HG03196 (cell line): ENCODE measurements around the gene RPS4Y1.
"Not testable (repeated sequence)": the region's sequence is repeated elsewhere in the genome, so short reads cannot be mapped to it uniquely, and the experiment has no call there.

Experiments
- ATAC-seq: cut with Tn5 transposase; IDR thresholded peaks from one replicate; pipeline ENCODE4 v1.9.1; 2021; ENCODE audit not compliant: unreplicated experiment

Gene RPS4Y1

DNA sequence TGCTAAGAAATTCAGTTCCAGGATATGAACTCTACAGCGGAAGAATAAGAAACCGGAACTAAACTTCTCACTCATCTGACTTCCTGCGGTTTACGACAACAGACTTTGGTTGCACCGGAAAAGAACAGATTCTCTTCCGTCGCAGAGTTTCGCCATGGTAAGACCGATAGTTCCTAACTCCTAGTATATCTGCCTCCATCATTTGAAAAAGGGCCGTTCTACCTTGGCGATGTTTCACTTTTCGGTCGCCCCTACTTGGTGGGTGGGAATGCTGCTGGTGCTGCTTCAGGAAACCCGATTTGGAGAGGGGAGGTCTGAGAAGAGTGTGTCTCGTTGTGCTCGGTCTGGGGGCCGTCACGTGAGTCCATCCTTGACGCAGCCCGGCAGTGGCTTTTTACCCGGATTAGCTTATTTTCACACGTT is at the start of gene RPS4Y1:
RPS4Y1 (plus strand) TSS at position 132 of the 423 bp plus-strand sequence; CDS start at position 155, 23 bp downstream.
- ATAC-seq, result peak; percentile 79

- ATAC-seq, result no peak
These were observed 44.4 kb upstream of the RPS4Y1 start for GRCh38 chrY:2796977-2797523.

DNA sequence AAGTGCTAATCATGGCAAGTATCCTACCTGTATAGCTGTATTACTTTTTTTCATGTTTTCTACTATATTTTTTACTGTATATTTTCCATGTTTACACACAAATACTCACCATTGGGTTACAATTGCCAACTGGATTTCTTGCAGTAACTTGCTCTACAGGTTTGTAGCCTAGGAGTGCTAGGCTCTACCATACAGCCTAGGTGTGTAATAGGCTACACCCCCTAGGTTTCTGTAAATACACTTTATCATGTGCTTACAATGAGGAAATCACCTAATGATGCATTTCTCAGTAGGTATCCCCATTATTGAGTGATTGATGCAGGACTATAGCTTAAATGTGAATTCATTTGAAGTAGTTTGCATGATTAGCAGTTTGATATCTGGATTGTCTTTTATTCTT is 43.4 kb upstream of the RPS4Y1 start:
- no peak for ATAC-seq

DNA sequence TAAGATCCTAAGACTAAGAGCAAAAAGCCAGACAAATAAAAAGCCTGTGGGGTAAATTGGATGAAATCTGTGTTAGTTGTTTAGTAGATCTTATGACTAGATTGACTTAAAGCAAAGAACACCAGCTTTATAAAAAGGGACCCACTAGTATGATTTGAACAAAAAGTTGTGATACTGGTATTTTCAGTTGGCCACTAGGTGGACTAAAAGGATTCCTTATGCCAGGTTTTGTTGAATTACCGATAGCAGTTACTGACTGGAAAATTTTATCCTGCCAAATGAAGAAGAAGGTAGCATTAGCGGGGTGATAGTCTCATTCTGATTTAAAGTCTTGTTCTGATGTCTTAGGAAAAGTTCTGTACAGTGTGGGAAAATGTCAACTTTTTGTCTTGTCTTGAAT is 41.2 kb upstream of the RPS4Y1 start:
- no peak for ATAC-seq

- ATAC-seq, result not testable (repeated sequence)
These were observed 24.1 kb upstream of the RPS4Y1 start for GRCh38 chrY:2817146-2817896.

DNA sequence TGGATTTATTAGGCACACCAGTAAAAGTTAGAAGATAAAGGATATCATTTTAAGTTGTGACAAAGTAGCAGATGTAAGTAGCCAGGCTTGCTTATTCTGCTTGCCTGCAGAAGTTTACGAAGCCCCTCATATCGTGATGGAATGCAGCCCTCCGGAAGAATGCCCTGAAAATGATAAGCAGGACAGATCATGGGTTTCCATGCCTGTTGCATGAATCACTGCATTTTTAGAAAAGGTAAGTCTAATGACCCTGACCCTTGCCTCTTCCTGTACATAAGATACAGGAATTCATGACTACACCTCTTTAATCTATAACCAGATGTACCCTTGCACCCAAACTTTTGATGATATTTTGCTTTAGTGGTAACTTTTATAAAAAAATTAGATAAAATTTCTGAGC is 16.9 kb upstream of the RPS4Y1 start:
- ATAC-seq, result no peak

GRCh38 chrY:2828497-2828896 is 12.9 kb upstream of the RPS4Y1 start:
- ATAC-seq, result no peak

- ATAC-seq, result no peak
These were observed 6.2 kb upstream of the RPS4Y1 start for GRCh38 chrY:2835230-2835629.

GRCh38 chrY:2837078-2837477 is 4.3 kb upstream of the RPS4Y1 start:
- ATAC-seq, result no peak

DNA sequence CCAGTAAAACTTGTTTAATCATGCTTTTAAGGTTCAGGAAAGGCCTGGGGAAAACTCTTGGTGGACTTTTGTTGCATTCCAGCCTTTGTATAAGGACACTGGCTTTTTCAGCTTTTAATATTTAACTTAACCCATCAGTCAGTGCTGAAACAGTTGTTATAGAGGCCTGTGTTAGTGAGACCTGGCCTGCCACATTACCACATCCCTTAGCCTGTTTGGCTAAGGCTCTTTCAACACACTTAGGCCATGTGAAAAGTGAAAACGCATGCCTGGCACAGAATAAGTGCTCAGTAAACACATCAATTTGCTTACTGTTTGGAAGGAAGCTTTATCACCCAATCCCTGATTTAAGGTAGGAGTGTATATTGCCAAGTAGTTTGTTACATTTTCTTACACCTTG is 3.5 kb upstream of the RPS4Y1 start:
- no peak for ATAC-seq

DNA sequence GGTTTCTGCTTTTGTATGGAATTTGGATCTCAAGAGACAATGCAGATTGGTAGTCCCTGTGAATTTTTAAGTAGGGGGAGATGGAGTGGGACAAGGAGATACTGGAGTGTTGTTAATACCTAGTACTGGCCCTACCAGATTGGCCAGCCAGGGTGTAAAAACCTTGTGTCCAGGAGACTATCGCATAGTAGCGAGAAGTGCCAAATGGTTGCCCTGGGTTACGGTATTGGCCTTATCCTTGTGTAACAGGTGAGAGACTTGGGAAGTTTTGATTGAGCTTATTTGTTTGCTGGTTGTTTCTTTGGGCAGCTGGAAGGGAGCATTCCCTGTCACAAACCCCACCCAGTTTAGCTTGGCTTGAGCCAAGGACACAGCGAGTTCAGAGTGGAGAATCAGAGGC is 5.4 kb downstream of the RPS4Y1 start:
- no peak for ATAC-seq

- no peak for ATAC-seq
These were observed 7.0 kb downstream of the RPS4Y1 start for GRCh38 chrY:2848384-2848783.

DNA sequence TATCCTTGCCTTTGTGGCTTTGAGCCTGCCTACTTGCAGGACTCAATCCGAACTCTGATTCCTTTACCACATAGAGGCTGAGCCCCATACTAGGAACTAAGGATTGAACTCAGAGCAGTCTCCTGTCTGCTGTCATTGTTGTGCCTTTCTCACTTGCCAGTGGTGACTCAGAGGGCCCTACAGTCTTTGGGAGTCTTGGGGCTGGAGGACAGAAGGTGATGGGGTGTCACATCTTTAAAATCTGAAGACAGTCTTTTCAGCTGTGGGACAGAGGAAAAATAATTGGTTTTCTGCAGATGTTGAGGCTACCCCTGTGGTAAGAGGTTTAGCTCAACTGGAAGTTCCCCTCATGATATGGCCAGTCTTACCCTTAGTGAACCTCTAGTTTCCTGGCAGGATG is 8.0 kb downstream of the RPS4Y1 start:
- no peak for ATAC-seq

GRCh38 chrY:2854145-2854774 is 12.9 kb downstream of the RPS4Y1 start:
- ATAC-seq, result no peak

DNA sequence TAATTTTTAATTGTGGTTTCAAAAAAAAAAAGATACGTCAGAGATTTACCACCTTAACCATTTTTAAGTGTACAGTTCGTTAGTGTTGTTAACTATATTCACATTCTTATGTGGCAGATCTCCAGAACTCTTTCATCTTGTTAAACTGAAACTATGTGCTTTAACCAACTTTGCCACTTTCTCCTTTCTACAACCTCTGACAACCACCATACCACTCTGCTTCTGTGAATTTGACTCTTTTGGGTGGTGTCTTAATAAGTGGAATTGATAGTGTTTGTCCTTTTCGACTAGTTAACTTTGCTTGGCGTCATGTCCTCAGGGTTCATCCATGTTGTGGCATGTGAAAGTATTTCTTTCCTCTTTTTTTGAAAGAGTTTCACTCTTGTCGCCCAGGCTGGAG is 15.7 kb downstream of the RPS4Y1 start:
- no peak for ATAC-seq

DNA sequence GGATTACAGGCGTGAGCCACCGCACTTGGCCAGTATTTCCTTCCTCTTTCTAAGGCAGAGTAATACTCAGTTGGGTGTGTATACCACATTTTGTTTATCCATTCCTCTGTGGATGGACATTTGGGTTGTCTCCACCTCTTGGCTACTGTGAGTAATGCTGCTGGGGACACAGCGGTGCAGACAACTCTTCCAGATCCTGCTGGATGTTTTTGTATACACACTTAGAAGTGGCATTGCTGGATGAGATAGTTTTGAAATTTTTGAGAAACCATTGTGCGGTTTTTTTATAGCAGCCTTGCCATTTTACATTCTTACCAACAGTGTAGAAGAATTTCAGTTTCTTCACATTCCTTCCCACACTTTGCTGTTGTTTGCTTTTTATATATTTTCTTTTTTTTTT is 16.3 kb downstream of the RPS4Y1 start:
- ATAC-seq, result no peak

DNA sequence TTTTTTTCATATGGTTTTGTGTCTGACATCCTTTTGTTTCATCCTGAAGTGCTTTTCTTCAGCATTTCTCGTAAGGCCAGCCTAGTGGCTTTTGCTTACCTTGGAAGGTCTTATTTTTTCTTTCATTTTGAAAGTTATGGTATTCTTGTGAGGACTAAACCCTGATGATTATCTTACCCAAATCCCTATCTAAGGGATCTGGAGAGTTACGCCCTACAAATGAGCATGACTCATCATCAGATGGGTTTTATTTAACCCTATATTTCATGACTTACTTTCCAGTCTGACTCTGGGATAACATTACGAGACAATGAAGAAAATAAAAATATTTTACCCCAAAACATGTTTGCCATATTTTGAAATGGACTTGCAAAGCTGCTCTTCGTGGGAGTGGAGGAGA is 18.4 kb downstream of the RPS4Y1 start:
- no peak for ATAC-seq

DNA sequence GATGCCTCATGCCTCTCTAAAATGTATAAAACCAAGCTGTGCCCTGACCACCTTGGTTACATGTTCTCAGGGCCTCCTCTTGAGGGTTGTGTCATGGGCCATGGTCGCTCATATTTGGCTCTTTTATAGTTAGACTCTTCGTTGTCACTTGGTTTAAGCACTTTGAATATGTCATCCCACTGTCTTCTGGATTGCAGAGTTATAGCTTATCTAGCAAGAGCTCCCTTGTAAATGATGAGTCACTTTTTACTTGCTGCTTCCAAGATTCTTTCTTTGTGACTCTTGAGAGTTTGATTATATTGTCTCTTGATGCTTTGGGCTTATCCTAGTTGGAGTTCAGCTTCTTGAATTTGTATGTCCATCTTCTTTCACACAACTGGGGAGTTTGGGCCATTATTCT is 19.1 kb downstream of the RPS4Y1 start:
- ATAC-seq, result no peak

DNA sequence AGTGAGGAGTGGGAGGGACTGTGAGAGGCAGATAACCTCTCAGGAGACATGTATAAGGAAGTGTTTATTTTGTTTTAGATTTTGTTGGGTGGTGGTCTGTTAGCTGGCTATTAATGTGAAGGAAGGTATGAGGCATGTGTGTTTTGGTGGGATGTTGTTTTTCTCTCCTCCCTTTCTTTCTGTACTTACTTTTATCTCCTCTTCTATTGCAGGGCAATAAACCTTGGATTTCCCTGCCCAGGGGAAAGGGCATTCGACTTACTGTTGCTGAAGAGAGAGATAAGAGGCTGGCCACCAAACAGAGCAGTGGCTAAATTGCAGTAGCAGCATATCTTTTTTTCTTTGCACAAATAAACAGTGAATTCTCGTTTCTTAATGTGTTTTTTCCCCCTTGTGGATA is 25.2 kb downstream of the RPS4Y1 start:
- no peak for ATAC-seq

- no peak for ATAC-seq
These were observed 26.1 kb downstream of the RPS4Y1 start for GRCh38 chrY:2867469-2867868.

DNA sequence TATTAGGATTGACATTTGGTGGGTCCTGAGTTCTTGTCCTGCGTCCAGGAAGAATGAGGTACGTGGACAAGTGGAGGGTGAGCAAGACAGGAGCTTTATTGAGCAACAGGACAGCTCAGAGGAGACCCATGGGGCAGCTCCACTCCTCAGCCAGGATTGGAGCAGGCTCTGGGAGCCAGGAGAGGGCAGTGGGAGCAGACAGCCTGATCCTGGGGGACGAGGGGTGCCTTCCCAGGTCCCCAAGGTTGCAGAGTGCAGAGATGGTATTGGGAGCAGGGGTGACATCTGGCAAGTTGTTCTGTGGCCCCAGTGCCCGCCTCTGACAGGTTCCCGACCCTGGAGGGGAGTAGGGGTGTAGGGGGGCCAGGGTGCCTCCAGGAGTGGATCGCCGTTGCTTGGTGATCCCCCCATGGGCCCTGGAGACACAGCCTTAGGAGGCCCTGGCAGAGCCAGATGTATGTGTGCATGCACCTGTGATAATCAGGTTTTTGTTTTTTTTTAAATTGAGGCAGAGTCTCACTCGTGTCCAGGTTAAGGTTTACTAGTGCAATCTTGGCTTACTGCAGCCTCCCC is 26.7 kb downstream of the RPS4Y1 start:
- ATAC-seq, result no peak

- ATAC-seq, result not testable (repeated sequence)
These were observed 30.8 kb downstream of the RPS4Y1 start for GRCh38 chrY:2872234-2872633.
